ENCODE measurements around the gene GPRC5C.

- no peak for TF ChIP-seq CTCF (IDR thresholded peaks at IDR 0.05)
- no peak for TF ChIP-seq EZH2 (IDR thresholded peaks at IDR 0.05; ENCODE audit: borderline replicate concordance, insufficient read depth, low read depth, low read length, poor library complexity, severe bottlenecking)
Measured at GRCh38 chr17:74455025-74455545, 23.2 kb downstream of the GPRC5C start.

Measured in B cell (primary cell).